HG02840 (cell line): ENCODE measurements around the gene MGST3.
"Not testable (repeated sequence)": the region's sequence is repeated elsewhere in the genome, so short reads cannot be mapped to it uniquely, and the experiment has no call there.

Source experiments
- ATAC-seq: cut with Tn5 transposase; IDR thresholded peaks from one replicate; pipeline ENCODE4 v1.9.1; 2021; ENCODE audit warnings: mild to moderate bottlenecking, moderate library complexity, moderate number of reproducible peaks; ENCODE audit not compliant: unreplicated experiment, low FRiP score

MGST3 gene

DNA sequence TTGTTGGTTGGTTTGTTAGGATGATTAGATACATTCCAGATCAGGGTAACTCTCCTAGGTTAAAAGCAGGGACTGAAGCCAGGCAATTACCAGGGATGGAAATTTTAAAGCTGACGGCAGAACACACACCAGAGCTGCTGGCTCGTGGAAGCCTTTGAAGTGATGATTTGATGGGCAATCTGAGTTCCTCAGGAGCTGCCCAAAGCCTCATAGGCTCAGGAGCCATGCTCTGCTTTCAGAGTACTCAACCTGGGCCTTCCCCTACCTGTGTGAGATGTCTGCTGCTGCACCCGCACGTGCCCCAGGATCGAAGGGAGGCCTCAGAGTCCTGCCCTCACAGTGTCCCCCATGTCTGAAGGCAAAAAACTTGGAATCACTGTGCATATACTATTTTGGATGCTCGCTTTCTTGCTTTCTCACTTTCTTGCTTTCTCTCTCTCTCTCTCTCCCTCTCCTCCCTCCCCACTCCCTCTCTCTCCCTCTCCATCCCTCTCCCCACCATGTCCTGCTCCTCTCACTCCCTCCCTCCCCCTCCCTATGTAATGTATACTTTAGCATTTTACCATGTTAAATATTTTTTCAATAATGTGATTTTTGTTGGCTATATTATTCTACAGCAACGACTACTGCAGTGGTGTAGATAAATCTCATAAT, 18.0 kb downstream of the MGST3 start:
- no peak for ATAC-seq

DNA sequence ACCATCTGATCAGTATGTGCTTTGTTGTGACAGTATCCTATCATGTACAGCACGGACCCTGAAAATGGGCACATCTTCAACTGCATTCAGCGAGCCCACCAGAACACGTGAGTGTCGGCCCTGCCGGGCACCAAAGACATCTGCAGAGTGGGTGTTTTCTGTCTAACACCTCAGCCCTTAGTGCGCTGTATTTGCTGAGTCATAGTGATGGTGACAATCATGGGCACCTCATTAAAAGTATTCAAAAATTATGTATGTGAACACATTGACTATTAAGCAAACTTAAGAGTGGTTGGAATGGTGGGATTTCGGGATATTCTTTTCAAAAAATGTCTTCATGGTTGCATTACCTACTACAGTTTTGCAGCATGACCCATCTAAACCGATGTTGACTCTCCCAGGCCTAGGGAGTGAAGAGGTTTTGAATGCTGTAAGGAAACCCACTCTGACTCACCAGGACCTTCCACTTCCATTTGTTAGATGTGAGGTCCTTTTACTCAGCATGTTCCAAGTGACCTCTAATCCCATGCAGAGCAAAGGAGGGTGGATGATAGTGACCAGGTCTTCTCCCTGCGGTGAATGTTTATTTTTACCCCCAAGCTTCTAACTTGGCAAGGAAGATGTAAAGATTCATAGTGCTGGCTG, 20.1 kb downstream of the MGST3 start:
- no peak for ATAC-seq

DNA sequence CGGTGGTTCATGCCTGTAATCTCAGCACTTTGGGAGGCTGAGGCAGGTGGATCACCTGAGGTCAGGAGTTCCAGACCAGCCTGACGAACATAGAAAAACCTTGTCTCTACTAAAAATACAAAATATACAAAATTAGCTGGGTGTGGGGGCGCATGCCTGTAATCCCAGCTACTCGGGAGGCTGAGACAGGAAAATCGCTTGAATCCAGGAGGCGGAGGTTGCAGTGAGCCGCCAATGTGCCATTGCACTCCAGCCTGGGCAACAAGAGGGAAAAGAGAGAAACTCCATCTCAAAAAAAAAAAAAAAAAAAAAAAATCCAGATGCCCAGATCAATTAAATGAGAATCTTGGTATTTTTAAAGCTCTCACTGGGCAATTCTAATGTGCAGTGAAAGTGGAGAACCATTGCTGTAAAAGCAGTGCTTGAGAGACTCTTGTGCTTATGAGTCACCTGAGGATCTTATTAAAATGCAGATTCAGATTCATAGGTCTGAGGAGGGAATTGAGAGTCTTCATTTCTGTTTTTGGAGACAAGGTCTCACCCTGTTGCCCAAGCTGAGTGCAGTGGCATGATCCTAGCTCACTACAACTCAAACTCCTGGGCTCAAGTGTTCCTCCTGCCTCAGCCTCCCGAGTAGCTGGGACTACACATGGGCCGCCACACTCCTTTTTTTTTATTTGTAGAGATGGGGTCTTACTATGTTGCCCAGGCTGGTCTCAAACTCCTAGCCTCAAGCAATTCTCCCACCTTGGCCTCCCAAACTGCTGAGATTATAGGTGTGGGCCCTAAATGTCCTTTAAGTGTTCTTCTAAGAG, 27.9 kb downstream of the MGST3 start:
- ATAC-seq: not testable (repeated sequence)

DNA sequence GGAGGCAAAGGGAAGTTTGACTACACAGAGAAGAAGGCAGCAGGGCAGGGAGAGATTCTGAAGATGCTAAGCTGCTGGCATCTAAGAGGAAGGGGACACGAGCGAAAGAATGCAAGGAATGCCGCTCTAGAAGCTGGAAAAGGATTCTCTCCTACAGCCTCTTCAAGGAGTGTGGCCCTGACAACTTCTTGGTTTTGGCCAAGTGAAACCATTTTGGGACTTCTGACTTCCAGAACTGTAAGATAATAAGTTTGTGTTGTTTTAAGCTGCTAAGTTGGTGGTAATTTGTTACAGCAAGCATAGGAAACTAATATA, 28.5 kb downstream of the MGST3 start:
- no peak for ATAC-seq

DNA sequence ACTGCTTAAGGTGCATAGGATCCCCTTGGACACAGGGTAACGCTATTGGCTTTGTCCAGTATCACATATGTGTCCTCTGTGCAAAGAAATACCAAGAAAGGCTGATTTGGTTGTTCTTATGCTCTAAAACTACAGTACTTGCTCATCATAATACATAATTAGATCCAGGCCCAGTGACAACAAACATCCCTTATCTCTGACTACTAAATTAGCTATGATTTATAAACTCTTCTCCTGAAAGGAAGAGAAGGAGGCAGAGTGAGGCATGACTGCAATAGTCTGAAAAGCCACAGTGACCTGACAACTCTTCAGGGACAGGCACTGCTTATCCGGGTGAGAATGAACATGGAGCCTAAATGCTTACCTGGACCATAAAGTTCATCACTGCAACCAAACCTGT, 30.7 kb downstream of the MGST3 start:
- ATAC-seq: no peak

DNA sequence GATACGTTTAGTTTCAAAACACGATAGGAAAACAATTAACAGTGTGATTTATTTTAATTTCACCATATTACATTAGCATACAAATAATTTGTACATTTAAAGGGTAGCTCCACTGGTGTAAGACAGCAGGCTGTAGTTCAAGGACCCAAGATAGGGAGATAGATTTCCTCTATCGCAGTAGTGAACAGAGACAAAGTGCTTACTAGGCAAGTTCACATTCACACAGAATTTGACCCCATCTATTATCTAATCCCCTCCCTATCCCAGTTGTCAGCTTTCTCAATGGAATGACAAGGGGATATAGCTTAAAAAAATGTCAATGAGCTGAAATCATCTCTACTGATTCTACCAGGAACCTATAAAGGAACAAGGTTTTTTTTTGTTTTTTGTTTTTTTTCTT, 31.2 kb downstream of the MGST3 start:
- ATAC-seq: no peak

DNA sequence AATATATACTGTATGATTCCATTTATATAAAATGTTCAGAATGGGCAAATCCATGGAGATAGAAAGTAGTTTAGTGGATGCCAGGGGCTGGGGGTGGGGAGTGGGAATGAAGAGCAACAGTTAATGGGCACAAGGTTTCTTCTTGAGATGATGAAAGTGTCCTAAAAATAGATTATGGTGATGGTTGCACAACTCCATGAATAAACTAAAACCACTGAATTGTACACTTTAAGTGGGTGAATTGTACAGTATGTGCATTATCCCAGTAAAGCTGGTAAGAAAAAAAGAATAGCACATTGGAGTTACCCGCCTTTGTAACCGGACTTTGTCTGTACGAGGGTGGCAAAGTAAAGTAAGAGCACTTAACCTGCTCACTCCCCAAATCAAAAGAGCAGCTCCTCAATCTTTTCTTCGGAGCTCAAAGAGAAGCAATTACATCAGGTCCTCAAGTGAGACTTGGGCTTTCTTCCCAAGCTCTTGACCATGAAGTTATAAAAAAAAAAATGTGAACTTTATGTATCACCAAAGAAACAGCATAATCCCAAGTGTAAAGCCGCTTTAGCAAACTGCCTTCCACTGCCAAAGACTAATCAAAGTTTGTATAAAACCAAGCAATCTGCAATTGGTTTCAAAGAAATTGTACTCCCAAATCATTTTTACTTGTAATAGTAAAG, 35.3 kb downstream of the MGST3 start:
- ATAC-seq: no peak

DNA sequence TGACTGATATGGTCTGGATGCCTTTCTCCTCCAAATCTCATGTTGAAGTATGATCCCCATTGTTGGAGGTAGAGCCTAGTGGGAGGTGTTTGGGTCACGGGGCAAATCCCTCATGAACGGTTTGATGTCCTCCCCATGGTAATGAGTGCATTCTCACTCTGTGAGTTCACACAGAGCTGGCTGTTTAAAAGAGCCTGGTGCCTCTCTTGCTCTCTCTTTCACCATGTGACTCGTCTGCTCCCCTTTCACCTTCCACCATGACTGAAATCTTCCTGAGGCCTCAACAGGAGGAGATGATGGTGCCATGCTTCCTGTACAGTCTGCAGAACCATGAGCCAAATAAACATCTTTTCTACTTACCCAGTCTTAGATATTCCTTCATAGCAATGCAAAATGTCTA, 37.1 kb downstream of the MGST3 start:
- no peak for ATAC-seq

DNA sequence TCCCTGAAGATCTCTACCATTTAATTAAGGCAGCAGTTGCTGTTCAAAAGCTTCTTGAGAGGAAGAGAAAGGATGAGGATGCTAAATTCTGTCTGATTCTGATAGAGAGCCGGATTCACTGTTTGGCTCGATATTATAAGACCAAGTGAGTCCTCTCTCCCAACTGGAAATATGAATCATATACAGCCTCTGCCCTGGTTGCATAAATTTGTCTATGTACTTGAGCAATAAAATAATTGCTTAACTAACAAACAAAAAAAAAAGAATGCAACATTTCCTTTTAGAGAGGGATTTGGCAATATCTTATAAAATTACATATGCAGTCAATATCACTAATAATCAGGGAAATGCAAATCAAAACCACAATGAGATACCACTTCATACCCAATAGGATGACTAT, 40.5 kb downstream of the MGST3 start:
- no peak for ATAC-seq

DNA sequence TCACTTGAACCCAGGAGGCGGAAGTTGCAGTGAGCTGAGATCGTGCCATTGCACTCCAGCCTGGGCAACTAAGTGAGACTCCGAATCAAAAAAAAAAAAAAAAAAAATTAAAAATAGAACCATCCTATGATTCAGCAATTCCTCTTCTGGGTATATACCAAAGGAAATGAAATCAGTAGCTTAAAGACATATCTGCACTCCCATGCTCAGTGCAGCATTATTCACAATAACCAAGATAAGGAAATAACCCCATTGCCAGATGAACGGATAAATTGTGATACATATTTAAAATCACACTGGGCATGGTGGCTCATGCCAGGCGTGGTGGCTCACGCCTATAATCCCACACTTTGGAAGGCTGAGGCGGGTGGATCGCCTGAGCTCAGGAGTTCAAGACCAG, 43.6 kb downstream of the MGST3 start:
- no peak for ATAC-seq

DNA sequence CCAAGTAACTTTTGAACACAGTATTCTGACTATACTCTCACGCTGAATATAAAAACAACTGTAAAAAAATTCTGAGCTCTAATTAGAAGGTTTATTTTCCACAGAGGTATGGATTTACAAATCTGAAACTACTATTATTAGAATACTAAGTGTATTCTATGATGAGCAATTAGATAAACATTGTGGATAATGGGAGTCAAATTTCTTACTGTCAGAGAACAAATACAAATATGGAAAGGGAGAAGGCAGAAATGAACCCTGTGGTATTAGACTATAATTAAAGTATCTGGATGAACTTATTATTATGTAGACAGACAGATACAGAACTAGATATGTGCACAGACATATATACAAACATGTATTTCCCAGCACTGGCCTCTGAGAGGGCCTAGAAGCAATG, 44.8 kb downstream of the MGST3 start:
- ATAC-seq: no peak

DNA sequence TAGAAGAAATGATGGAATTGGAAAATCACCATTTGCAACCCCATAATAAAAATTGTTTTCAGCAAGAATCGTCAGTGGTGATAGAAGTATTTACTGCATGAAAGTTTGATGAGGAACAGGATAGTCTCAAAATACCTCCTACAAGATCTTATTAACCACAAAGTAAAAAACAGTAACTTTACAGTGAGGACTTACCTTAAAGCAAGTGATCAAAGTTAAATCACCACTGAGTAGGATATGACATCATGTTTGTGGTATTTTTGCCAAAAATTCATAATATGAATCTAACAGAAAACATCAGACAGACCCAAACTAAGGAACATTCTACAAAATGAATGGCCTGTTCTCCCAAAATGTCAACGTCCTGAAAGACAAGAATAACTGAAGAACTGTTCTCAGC, 47.5 kb downstream of the MGST3 start:
- ATAC-seq: no peak

DNA sequence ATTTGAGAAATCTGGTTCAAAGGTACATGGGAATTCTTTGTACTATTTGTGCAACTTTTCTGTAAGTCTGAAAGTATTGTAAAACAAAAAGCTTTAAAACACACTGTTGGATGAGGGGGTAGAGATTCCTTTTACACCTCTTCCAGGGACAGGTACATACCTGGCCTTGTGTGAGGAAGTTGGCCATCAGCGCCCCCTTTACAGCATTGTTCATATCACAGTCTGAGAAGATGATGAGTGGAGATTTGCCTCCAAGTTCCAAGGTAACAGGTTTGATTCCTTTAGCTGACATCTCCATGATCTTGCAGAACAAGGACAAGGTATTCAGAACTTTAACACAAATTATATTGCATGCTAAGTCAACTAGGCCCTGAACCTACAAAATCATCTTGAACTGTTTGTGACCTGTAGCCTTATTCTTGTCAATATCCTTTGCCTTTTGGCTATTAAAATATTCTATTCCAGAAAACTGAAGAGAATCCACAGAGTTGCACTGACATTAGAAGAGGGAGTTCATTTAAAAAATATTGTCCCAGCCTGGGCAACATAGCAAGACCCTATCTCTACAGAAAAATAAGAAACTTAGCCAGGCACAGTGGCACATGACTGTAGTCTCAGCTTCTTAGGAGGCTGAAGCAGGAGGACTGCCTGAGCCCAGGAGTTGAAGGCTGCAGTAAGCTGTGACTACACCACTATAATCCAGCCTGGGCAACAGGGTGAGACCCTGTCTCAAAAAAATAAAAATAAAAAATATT, 48.4 kb downstream of the MGST3 start:
- no peak for ATAC-seq

DNA sequence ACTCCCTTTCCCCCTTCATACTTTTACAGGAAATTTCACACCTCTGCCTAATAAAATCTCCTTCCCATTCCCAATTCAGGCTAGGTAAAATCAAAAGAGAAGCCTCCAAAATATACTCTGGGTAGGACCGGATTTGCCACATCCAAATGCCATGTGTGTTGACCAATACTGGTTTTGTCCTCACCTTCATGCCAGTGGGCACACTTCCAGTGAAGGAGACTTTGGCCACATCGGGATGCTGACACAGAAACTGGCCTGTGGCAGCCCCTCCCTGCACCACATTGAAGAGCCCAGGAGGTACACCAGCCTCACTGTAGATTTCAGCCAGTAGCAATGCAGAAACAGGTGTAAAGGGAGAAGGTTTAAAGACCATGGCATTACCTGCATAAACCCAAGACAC, 49.3 kb downstream of the MGST3 start:
- ATAC-seq: no peak

DNA sequence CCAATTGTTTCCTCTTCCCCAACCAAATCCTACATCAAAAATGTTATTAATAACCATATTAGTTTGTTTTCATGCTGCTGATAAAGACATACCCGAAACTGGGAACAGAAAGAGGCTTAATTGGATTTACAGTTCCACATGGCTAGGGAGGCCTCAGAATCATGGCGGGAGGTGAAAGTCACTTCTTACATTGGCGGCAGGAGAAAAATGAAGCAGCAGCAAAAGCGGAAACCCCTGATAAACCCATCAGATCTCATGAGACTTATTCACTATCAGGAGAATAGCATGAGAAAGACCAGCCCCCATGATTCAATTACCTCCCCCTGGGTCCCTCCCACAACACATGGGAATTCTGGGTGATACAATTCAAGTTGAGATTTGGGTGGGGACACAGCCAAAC, 49.7 kb downstream of the MGST3 start:
- ATAC-seq: not testable (repeated sequence)

DNA sequence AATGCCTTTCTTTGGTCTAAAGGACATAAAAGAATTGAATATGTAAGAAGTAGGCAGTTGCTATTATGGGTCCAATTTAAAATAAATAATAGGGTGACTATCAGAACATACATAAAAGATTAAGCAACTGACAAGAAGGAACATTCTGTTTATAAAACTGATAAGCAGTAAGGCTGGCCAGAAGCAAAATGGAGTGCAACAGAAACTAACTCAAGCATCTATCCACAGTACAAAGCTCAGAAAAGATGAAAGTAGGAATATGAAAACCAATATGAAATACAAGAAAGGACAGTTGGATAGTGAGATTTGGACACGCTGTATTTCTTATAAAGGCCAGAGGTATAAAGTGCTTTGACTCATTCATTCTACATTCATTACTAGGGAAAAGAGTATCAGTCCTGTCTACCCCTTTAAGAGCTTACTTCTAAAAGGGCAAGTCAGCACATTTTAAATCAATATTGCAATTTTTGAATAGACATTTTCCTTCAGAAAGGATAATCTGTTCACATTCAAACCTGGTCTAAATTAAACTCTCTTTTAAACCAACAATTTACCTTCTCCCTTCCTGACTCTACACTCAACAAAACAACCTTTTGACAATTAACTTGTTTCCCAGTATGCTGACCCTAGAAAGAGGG, 52.9 kb downstream of the MGST3 start:
- no peak for ATAC-seq

DNA sequence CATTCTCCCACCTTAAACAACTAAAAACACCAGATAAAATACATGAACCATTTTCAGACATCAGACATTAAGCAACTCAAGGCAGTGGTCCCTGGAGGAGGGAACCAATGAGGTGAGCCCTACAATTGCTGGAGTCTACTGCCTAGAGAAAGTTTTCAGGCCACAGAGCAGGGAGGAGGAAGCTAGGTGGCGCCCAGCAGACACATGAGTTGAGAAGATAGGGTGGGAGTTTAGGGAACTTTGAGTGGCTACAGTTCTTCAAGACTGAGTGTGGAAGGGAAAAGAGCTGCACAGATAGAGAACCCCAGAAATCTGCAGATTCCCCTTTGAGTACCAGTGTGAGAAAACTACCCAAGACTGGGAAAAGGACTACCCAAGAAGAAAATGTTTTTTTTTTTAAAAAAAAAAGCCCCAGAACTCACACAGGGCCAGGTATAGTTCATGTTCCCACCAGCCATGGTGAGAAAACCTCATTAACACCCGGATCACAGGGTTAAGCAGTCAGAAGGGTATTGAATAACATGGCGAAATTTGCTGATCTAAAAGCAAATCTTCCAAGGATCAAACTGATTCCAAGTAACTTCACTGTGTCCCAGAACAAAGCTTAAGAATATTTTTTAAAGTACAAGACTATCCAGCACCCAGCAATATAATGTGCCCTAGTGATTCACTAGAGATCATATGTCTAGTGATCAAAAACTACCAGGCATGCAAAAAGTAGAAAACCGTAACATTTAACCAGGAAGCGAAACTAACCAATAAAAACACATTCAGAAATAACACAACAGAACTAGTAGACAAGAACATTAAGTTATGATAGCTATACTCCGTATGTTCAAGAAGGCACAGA, 55.3 kb downstream of the MGST3 start:
- ATAC-seq: no peak

DNA sequence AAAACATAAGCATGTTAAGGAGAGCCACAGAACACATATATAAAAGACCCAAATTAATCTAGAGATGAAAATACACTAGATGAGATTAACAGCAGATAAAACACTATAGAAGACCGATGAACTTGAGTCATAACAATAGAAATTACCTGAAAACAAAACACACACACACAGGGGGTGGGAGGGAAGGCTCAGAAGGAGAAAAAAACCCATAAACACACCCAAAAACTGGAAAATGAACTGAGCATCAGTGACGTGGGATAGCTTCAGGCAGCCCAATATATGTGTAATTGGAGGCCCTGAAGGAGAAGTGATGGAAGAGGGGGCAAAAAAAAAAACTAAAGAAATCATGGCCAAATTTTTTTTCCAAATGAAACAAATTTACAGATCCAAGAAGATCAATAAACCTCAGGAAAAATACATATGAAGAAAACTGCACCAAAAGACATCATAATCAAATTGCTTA, 56.0 kb downstream of the MGST3 start:
- ATAC-seq: no peak

DNA sequence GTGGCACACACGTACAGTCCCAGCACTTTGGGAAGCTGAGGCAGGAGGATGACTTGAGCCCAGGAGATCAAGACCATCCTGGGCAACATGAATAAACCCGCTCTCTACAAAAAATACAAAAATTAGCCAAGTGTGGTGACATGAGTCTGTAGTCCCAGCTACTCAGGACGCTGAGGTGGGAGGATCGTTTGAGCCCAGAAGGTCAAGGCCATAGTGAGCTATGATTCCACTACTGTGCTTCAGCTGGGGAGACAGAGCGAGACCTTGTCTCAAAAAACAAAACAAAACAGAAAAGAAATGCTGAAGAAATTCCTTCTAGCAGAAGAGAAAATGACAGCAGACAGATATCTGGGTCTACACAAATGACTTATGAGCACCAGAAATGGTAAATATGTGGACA, 57.0 kb downstream of the MGST3 start:
- ATAC-seq: no peak
